ENCODE measurements around the gene HOXB1. TPM values are rescaled to one million over a fixed set of nuclear protein-coding genes. Genes with fewer than 3 reads are reported as not detected.

HOXB1 gene
- total and polyA plus RNA-seq, 2 donors (not counting 3 experiments of a cell fraction or from before 2014, with no cell fraction given), result not detected

DNA sequence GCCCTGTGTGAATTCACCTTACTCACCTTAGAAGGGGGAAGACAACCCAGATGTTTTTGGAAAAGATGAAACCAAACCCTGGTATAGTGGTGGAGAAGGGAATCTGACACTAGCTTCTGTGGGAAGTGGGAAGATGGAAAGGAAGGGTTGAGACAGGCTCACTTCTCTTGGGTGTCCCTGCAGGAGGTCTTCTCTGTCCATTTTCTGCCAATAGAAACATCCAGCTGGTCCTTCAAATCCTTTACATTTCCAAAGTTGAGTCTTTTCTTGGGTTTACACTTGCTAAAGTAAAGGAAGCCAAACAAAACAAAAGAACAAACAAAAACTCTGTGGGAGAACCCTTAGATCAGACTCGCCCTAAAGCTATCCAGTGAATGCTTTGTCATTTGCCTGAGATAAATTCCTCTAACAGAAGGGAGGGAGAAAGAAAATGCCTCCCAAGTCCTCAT lies 10.2 kb downstream of the HOXB1 start:
- no peaks in the 10 kb centered on the region for H4K20me1 ChIP-seq (replicated peaks; ENCODE audit: control insufficient read depth, extremely low read depth, insufficient read depth, low read length)
- DNase-seq (ENCODE audit: low read depth, low spot score) (no peak), FAIRE-seq (no peak)
- H3K4me2 ChIP-seq (ENCODE audit: insufficient read depth, low read length), result no peak overlapping the region
- H3K9me1 ChIP-seq (replicated peaks; ENCODE audit: control insufficient read depth, extremely low read depth, insufficient read depth, low read length), result no peaks in the 10 kb centered on the region
- H2AFZ ChIP-seq (ENCODE audit: low read depth, low read length), result no peak overlapping the region
- no peak overlapping the region for H3K27ac ChIP-seq (ENCODE audit: insufficient read depth, low read depth, low read length)
- peaks cover 27 to 35% of the 10 kb centered on the region in 2 experiments for H3K27me3 ChIP-seq (ENCODE audit: control insufficient read depth in 2 of 2, insufficient read depth in 2 of 2, low read length in 2 of 2)
- dilution Hi-C loops (cut with MboI; ENCODE audit: extremely low pct_ligation_motif_present, low sequenced_read_pairs) (no loop called here), intact Hi-C loops (cut with micrococcal nuclease) (no loop called here)
- no peaks in the 10 kb centered on the region for H3K79me2 ChIP-seq (ENCODE audit: control insufficient read depth, insufficient read depth, low read length)
- H3K36me3 ChIP-seq (ENCODE audit: control insufficient read depth in 2 of 2, extremely low read depth in 1 of 2, insufficient read depth in 2 of 2, low read length in 2 of 2), result no peaks in the 10 kb centered on the region
- no peak overlapping the region for H3K4me3 ChIP-seq (replicated peaks in 1 of 3; ENCODE audit: insufficient read depth in 1 of 3, low read depth in 1 of 3, low read length in 3 of 3)
- ChIA-PET CTCF (interaction anchor here (0.9 to 1.5 kb wide), 4 partner anchors 8 to 16 kb away, joined by 3 to 5 read pairs (median 4); no protein-coding TSS in a partner anchor), POLR2A (no interaction called here)
- H3K9ac ChIP-seq (replicated peaks; ENCODE audit: extremely low read depth, insufficient read depth, low read length), result no peak overlapping the region
- TF ChIP-seq EZH2 (IDR thresholded peaks at IDR 0.05; ENCODE audit: borderline replicate concordance, low read depth, low read length, severe bottlenecking) (no peak), POLR2AphosphoS5 (IDR thresholded peaks at IDR 0.05; ENCODE audit: insufficient read depth, low read depth, low read length) (no peak), FOS (IDR thresholded peaks at IDR 0.05; ENCODE audit: borderline replicate concordance, insufficient read depth, low read length) (no peak), JUN (IDR thresholded peaks at IDR 0.05; ENCODE audit: borderline replicate concordance, insufficient read depth, insufficient read length, low read depth) (no peak), MYC (IDR thresholded peaks at IDR 0.05; ENCODE audit: low read depth, low read length) (no peak)
- no TSS peak for BruUV-seq (replicated peaks)
- no peaks in the 10 kb centered on the region for H3K9me3 ChIP-seq (replicated peaks; ENCODE audit: control insufficient read depth, insufficient read depth, low read length)
- no peaks in the 10 kb centered on the region for H3K4me1 ChIP-seq (ENCODE audit: control insufficient read depth, extremely low read depth, insufficient read depth, low read length)

DNA sequence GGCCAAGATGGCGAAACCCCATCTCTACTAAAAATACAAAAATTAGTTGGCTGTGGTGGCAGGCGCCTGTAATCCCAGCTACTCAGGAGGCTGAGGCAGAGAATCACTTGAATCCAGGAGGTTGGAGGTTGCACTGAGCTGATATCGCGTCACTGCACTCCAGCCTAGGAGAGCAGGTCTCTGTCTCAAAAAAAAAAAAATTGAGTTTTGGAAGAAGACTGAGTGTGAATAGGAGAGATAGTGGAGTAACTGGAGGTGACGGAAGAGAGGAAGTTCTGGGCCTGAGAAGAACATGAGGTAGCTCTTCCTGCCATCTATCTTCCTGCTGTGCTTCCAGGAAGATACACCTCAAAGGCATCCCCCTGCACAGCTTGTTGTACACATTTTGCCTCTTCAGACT lies 11.4 kb downstream of the HOXB1 start:
- Histone ChIP-seq H3K9me3 (replicated peaks; ENCODE audit: control insufficient read depth, insufficient read depth, low read length) (no peaks in the 10 kb centered on the region), H3K36me3 (ENCODE audit: control insufficient read depth in 2 of 2, extremely low read depth in 1 of 2, insufficient read depth in 2 of 2, low read length in 2 of 2) (no peaks in the 10 kb centered on the region), H3K4me1 (ENCODE audit: control insufficient read depth, extremely low read depth, insufficient read depth, low read length) (no peaks in the 10 kb centered on the region), H3K4me3 (replicated peaks in 1 of 3; ENCODE audit: insufficient read depth in 1 of 3, low read depth in 1 of 3, low read length in 3 of 3) (no peak overlapping the region), H3K27ac (ENCODE audit: insufficient read depth, low read depth, low read length) (no peak overlapping the region), H3K27me3 (ENCODE audit: control insufficient read depth in 2 of 2, insufficient read depth in 2 of 2, low read length in 2 of 2) (peaks cover 34 to 45% of the 10 kb centered on the region in 2 experiments), H3K79me2 (ENCODE audit: control insufficient read depth, insufficient read depth, low read length) (no peaks in the 10 kb centered on the region), H3K9ac (replicated peaks; ENCODE audit: extremely low read depth, insufficient read depth, low read length) (no peak overlapping the region), H4K20me1 (replicated peaks; ENCODE audit: control insufficient read depth, extremely low read depth, insufficient read depth, low read length) (no peaks in the 10 kb centered on the region), H2AFZ (ENCODE audit: low read depth, low read length) (no peak overlapping the region), H3K4me2 (ENCODE audit: insufficient read depth, low read length) (no peak overlapping the region), H3K9me1 (replicated peaks; ENCODE audit: control insufficient read depth, extremely low read depth, insufficient read depth, low read length) (no peaks in the 10 kb centered on the region)
- dilution Hi-C loops (cut with MboI; ENCODE audit: extremely low pct_ligation_motif_present, low sequenced_read_pairs), result no loop called here
- CTCF ChIA-PET, result interaction anchor here (0.9 to 2.1 kb wide), 2 partner anchors 16 to 62 kb away, joined by 4 read pairs; no protein-coding TSS in a partner anchor
- intact Hi-C loops (cut with micrococcal nuclease), result no loop called here
- no peak for FAIRE-seq
- no peak for DNase-seq (ENCODE audit: low read depth, low spot score)
- POLR2A ChIA-PET, result no interaction called here
- TF ChIP-seq EZH2 (IDR thresholded peaks at IDR 0.05; ENCODE audit: borderline replicate concordance, low read depth, low read length, severe bottlenecking) (no peak), GATA2 (IDR thresholded peaks at IDR 0.05; ENCODE audit: insufficient read depth, insufficient read length, low read depth, low read length) (no peak), POLR2AphosphoS5 (IDR thresholded peaks at IDR 0.05; ENCODE audit: insufficient read depth, low read depth, low read length) (no peak), MYC (IDR thresholded peaks at IDR 0.05; ENCODE audit: low read depth, low read length) (no peak), POLR2A (IDR thresholded peaks at IDR 0.05; ENCODE audit: low read depth, low read length) (no peak), JUN (IDR thresholded peaks at IDR 0.05; ENCODE audit: borderline replicate concordance, insufficient read depth, insufficient read length, low read depth) (no peak), FOS (IDR thresholded peaks at IDR 0.05; ENCODE audit: borderline replicate concordance, insufficient read depth, low read length) (no peak)
- TF ChIP-seq, protein P1, sequence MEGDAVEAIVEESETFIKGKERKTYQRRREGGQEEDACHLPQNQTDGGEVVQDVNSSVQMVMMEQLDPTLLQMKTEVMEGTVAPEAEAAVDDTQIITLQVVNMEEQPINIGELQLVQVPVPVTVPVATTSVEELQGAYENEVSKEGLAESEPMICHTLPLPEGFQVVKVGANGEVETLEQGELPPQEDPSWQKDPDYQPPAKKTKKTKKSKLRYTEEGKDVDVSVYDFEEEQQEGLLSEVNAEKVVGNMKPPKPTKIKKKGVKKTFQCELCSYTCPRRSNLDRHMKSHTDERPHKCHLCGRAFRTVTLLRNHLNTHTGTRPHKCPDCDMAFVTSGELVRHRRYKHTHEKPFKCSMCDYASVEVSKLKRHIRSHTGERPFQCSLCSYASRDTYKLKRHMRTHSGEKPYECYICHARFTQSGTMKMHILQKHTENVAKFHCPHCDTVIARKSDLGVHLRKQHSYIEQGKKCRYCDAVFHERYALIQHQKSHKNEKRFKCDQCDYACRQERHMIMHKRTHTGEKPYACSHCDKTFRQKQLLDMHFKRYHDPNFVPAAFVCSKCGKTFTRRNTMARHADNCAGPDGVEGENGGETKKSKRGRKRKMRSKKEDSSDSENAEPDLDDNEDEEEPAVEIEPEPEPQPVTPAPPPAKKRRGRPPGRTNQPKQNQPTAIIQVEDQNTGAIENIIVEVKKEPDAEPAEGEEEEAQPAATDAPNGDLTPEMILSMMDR (IDR thresholded peaks at IDR 0.05; ENCODE audit: extremely low read depth in 1 of 2, insufficient read depth in 1 of 2, low read depth in 1 of 2, low read length in 2 of 2), result no peak
- TF ChIP-seq, protein P2, sequence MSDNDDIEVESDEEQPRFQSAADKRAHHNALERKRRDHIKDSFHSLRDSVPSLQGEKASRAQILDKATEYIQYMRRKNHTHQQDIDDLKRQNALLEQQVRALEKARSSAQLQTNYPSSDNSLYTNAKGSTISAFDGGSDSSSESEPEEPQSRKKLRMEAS (IDR thresholded peaks at IDR 0.05; ENCODE audit: insufficient read depth, insufficient read length), result no peak
- BruUV-seq (replicated peaks), result no TSS peak
